GM12878 (cell line): ENCODE results near the gene PRICKLE4. TPM values are rescaled to one million over a fixed set of nuclear protein-coding genes. Genes with fewer than 3 reads are reported as not detected.

Experiments used
- ATAC-seq: fragments of 200-7000 bp; cut with Tn5 transposase; 3 replicates; pipeline ENCODE4 v1.9.1; 2020; ENCODE audit warnings: mild to moderate bottlenecking, moderate library complexity
- BruUV-seq: library from RNA; stranded (reverse); fragments of 400-500 nt; replicated peaks from 2 replicates; lab custom pipeline; 2021; lab: Mats Ljungman, UMichigan
- CTCF ChIA-PET: fragments of 300-600 bp; sonication (Branson Sonifier 250); formaldehyde crosslinking; extraction: SDS; loops from one replicate; lab custom pipeline; 2021; ENCODE audit warnings: inconsistent platforms; lab: Yijun Ruan, JAX
- POLR2A ChIA-PET: fragments of 350-600 bp; formaldehyde crosslinking; extraction: SDS; loops from one replicate; lab custom pipeline; 2021; ENCODE audit warnings: inconsistent platforms; lab: Charles Lee
- RAD21 ChIA-PET: fragments of 300-600 bp; sonication (Branson Sonifier 250); formaldehyde crosslinking; loops from one replicate; lab custom pipeline; 2023; ENCODE audit warnings: antibody characterized with exemption; ENCODE audit not compliant: unreplicated experiment; lab: Charles Lee
- SMC1A ChIA-PET: fragments of 300-600 bp; sonication (Branson Sonifier 250); formaldehyde crosslinking; loops from one replicate; lab custom pipeline; 2023; ENCODE audit not compliant: unreplicated experiment, uncharacterized antibody; lab: Charles Lee
- DNase-seq: peaks from one replicate; pipeline ENCODE4 v3.0.0-alpha.2; 2011; ENCODE audit warnings: low read depth, low spot score
- FAIRE-seq: peaks from 3 replicates; lab custom pipeline; 2011; peaks lifted over from hg19 to GRCh38; lab: Jason Lieb, UNC
- H2AFZ ChIP-seq: 2 replicates; pipeline ENCODE4 v1.6.0; 2011; ENCODE audit warnings: low read depth, low read length, control low read depth; ENCODE audit not compliant: control insufficient read depth
- H3K27ac ChIP-seq: 2 replicates; pipeline ENCODE4 v1.5.1; 2011; ENCODE audit warnings: control low read depth; ENCODE audit not compliant: control insufficient read depth, insufficient read depth
- H3K27me3 ChIP-seq, 2 experiments: replicated peaks in 1 of 2; 2 replicates each; pipeline versions ENCODE4 v1.6.0 to v1.6.1; 2011; ENCODE audit warnings: low read length in 1 of 2; ENCODE audit not compliant: control insufficient read depth in 2 of 2, insufficient read depth in 2 of 2
- H3K36me3 ChIP-seq, 2 experiments: 2 replicates each; pipeline ENCODE4 v1.5.1; 2011; ENCODE audit warnings: low read length in 1 of 2; ENCODE audit not compliant: control insufficient read depth in 2 of 2, insufficient read depth in 2 of 2
- H3K4me1 ChIP-seq: 2 replicates; pipeline ENCODE4 v1.6.1; 2011; ENCODE audit warnings: mild to moderate bottlenecking, low read length, moderate library complexity, mixed read lengths; ENCODE audit not compliant: control insufficient read depth, insufficient read depth
- H3K4me2 ChIP-seq: 2 replicates; pipeline ENCODE4 v1.6.0; 2011; ENCODE audit warnings: control low read depth; ENCODE audit not compliant: control insufficient read depth, insufficient read depth
- H3K4me3 ChIP-seq: fragments of 200-600 bp; sonication (generic); 2 replicates; pipeline ENCODE4 v1.5.1; 2016
- H3K79me2 ChIP-seq: 2 replicates; pipeline ENCODE4 v1.6.0; 2011; ENCODE audit warnings: low read length; ENCODE audit not compliant: control insufficient read depth, insufficient read depth
- H3K9ac ChIP-seq: 2 replicates; pipeline ENCODE4 v1.8.0; 2011; ENCODE audit warnings: low read length, control low read depth, mixed read lengths; ENCODE audit not compliant: control insufficient read depth, insufficient read depth
- H3K9me3 ChIP-seq: replicated peaks from 3 replicates; pipeline ENCODE4 v1.5.1; 2011; ENCODE audit warnings: mild to moderate bottlenecking, low read length; ENCODE audit not compliant: control insufficient read depth, insufficient read depth
- H4K20me1 ChIP-seq: 2 replicates; pipeline ENCODE4 v1.6.0; 2011; ENCODE audit not compliant: control insufficient read depth, insufficient read depth
- BCL11A ChIP-seq: IDR thresholded peaks from 2 replicates; pipeline ENCODE4 v1.6.1; 2011; ENCODE audit warnings: low read depth, low read length
- ETV6 ChIP-seq, 2 experiments: fragments of 450-650 bp in 1 of 2; IDR thresholded peaks in 1 of 2; conservative IDR thresholded peaks in 1 of 2; 2 replicates each; pipeline ENCODE4 v1.6.1; 2014; ENCODE audit warnings: antibody characterized with exemption in 1 of 2, borderline replicate concordance in 1 of 2, low read depth in 1 of 2, mild to moderate bottlenecking in 1 of 2, moderate library complexity in 1 of 2
- NBN ChIP-seq: fragments of 450-650 bp; IDR thresholded peaks from 2 replicates; pipeline ENCODE4 v1.6.1; 2016
- RAD51 ChIP-seq: fragments of 450-650 bp; IDR thresholded peaks from 2 replicates; pipeline ENCODE4 v1.6.1; 2016; ENCODE audit warnings: moderate library complexity, mild to moderate bottlenecking, inconsistent platforms
- SMAD5 ChIP-seq: IDR thresholded peaks from 2 replicates; pipeline ENCODE4 v1.6.1; 2016; ENCODE audit warnings: antibody characterized with exemption, low read depth
- ZNF207 ChIP-seq: fragments of 450-650 bp; IDR thresholded peaks from 2 replicates; pipeline ENCODE4 v1.6.1; 2014; ENCODE audit warnings: antibody characterized with exemption, mild to moderate bottlenecking, borderline replicate concordance
- ZZZ3 ChIP-seq: IDR thresholded peaks from 2 replicates; pipeline ENCODE4 v1.6.1; 2011; ENCODE audit warnings: low read depth; ENCODE audit not compliant: control insufficient read depth, insufficient read length
- WGBS: methylation state at CpG from one replicate; pipeline ENCODE4 v1.1.6; 2016; ENCODE audit warnings: low lambda C conversion rate; ENCODE audit not compliant: insufficient replicate concordance, insufficient coverage; ENCODE audit errors: missing lambda C conversion rate; 5-methylcytosine and 5-hydroxymethylcytosine counted together
- in situ Hi-C: fragments of 300-500 bp; cut with MboI; formaldehyde crosslinking; loops from 9 replicates; pipeline ENCODE4 v1.14.3; 2018; ENCODE audit warnings: mixed read lengths
- intact Hi-C: fragments of 100-400 bp; cut with micrococcal nuclease; formaldehyde crosslinking; loops from one replicate; pipeline ENCODE4 v1.14.2; 2022; ENCODE audit not compliant: unreplicated experiment
- polyA plus RNA-seq, 11 experiments: library from polyadenylated mRNA; depleted of rRNA in 4 of 11; unstranded in 6 of 11; stranded (reverse) in 5 of 11; fragments of >200 nt; fragmentation: Nextera tagmentation in 4 of 11; fragmentation: Illumina TruSeq in 1 of 11; extraction: Ambion mirVana in 4 of 11; extraction: Trizol in 1 of 11; gene quantifications; 1 replicate in 1 of 11; 2 replicates in 10 of 11; pipeline versions ENCODE4 v1.2.1 to v1.2.3, GENCODE V29; 2011 to 2016; ENCODE audit warnings: inconsistent platforms in 2 of 11, missing spikeins in 2 of 11, low read depth in 1 of 11
- total RNA-seq, 4 experiments: library from RNA; depleted of rRNA in 3 of 4; stranded (reverse); fragments of >200 nt in 3 of 4; fragmentation: Illumina TruSeq in 1 of 4; extraction: Trizol in 1 of 4; gene quantifications; 2 replicates each; pipeline versions ENCODE4 v1.2.1 to v1.2.3, GENCODE V29; 2013 to 2021
- TF ChIP-seq, protein P1 (sequence below): fragments of 450-650 bp; IDR thresholded peaks from 2 replicates; pipeline ENCODE4 v1.6.1; 2014; ENCODE audit warnings: mild to moderate bottlenecking
- TF ChIP-seq, protein P2 (sequence below): IDR thresholded peaks from 2 replicates; pipeline ENCODE4 v1.6.1; 2012; ENCODE audit warnings: mild to moderate bottlenecking, low read depth, low read length

Gene PRICKLE4
- total and polyA plus RNA-seq, 10 of the 15 experiments (the other 5 are each of a cell fraction or from before 2014, with no cell fraction given), result 0.33 to 0.85 (median 0.35) TPM; not detected in 7

DNA sequence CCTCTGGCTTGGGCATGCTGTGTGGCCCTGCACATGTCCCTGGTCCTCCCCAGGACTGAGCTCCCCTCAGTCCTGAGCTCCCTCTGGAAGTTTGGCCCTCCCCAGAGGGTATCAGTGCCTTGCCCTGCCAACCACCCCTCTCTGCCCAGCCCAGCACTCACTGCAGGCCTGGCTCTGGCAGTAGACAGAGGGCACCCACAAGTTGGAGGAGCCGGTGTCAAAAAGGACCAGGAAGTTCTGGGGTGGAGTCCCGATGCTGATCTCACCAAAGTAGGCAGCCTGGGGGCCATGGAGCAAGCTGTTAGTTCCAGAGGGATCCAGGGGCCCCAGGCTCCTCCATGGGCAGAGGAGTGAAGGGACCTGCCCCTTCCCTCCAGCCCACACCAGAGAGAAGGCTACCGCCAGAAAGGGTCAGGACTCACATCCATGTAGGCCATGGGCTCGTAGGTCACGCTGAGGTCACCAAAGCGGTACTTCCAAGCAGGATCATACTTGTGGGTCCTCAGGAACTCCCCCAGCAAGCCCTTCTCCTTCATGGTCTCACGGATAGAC lies 36.3 kb upstream of the PRICKLE4 start:
- Histone ChIP-seq H3K4me2 (no peak overlapping the region), H3K9ac (no peak overlapping the region), H3K9me3 (no peaks in the 10 kb centered on the region), H3K27ac (no peak overlapping the region), H2AFZ (no peak overlapping the region), H3K4me1 (no peaks in the 10 kb centered on the region)
- ChIA-PET SMC1A (no interaction called here), CTCF (no interaction called here)
- BruUV-seq, result no TSS peak
- intact Hi-C loops, result no loop called here
- no peak for TF ChIP-seq SMAD5
- TF ChIP-seq ZNF207, result no peak
- TF ChIP-seq RAD51, result no peak
- no peak for TF ChIP-seq ETV6 (conservative IDR thresholded peaks at IDR 0.05 in 1 of 2, IDR thresholded peaks at IDR 0.05 in 1 of 2; ENCODE audit: borderline replicate concordance in 1 of 2, low read depth in 1 of 2)
- TF ChIP-seq BCL11A, result no peak
- TF ChIP-seq ZZZ3, result no peak
- TF ChIP-seq, protein P1, sequence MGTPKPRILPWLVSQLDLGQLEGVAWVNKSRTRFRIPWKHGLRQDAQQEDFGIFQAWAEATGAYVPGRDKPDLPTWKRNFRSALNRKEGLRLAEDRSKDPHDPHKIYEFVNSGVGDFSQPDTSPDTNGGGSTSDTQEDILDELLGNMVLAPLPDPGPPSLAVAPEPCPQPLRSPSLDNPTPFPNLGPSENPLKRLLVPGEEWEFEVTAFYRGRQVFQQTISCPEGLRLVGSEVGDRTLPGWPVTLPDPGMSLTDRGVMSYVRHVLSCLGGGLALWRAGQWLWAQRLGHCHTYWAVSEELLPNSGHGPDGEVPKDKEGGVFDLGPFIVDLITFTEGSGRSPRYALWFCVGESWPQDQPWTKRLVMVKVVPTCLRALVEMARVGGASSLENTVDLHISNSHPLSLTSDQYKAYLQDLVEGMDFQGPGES, result no peak
- TF ChIP-seq, protein P2, sequence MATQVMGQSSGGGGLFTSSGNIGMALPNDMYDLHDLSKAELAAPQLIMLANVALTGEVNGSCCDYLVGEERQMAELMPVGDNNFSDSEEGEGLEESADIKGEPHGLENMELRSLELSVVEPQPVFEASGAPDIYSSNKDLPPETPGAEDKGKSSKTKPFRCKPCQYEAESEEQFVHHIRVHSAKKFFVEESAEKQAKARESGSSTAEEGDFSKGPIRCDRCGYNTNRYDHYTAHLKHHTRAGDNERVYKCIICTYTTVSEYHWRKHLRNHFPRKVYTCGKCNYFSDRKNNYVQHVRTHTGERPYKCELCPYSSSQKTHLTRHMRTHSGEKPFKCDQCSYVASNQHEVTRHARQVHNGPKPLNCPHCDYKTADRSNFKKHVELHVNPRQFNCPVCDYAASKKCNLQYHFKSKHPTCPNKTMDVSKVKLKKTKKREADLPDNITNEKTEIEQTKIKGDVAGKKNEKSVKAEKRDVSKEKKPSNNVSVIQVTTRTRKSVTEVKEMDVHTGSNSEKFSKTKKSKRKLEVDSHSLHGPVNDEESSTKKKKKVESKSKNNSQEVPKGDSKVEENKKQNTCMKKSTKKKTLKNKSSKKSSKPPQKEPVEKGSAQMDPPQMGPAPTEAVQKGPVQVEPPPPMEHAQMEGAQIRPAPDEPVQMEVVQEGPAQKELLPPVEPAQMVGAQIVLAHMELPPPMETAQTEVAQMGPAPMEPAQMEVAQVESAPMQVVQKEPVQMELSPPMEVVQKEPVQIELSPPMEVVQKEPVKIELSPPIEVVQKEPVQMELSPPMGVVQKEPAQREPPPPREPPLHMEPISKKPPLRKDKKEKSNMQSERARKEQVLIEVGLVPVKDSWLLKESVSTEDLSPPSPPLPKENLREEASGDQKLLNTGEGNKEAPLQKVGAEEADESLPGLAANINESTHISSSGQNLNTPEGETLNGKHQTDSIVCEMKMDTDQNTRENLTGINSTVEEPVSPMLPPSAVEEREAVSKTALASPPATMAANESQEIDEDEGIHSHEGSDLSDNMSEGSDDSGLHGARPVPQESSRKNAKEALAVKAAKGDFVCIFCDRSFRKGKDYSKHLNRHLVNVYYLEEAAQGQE, result no peak
- no peak for TF ChIP-seq NBN
- TF ChIP-seq, all 136 proteins: peak for 0
- in situ Hi-C loops, result no loop called here
- Histone ChIP-seq H3K79me2 (no peaks in the 10 kb centered on the region), H4K20me1 (no peaks in the 10 kb centered on the region), H3K27me3 (no peaks in the 10 kb centered on the region; a peak in 1 of 4 replicates), H3K36me3 (no peaks in the 10 kb centered on the region), H3K4me3 (no peak overlapping the region)
- ChIA-PET POLR2A (no interaction called here), RAD21 (no interaction called here)
- ATAC-seq (no peak), FAIRE-seq (no peak), DNase-seq (no peak)
- 42% methylated on average over 7 of the region's 7 CpGs for WGBS
